Keratinocyte (primary cell): ENCODE measurements around the gene DGLUCY. TPM values are rescaled to one million over a fixed set of nuclear protein-coding genes. Genes with fewer than 3 reads are reported as not detected.

Experiments
- DNase-seq: peaks from one replicate; pipeline ENCODE4 v3.0.0-alpha.2; 2011; ENCODE audit warnings: low read depth, missing footprints, low spot score
- FAIRE-seq: peaks from 2 replicates; lab custom pipeline; 2011; peaks lifted over from hg19 to GRCh38; lab: Jason Lieb, UNC
- H2AFZ ChIP-seq: 2 replicates; pipeline ENCODE4 v1.6.0; 2012; ENCODE audit warnings: low read length, control low read depth, inconsistent platforms; ENCODE audit not compliant: control insufficient read depth
- H3K27ac ChIP-seq: 2 replicates; pipeline ENCODE4 v1.5.1; 2011; ENCODE audit warnings: low read length; ENCODE audit not compliant: control insufficient read depth, insufficient read depth
- H3K27me3 ChIP-seq: 3 replicates; pipeline ENCODE4 v1.6.0; 2011; ENCODE audit warnings: low read length; ENCODE audit not compliant: control insufficient read depth, insufficient read depth; ENCODE audit errors: extremely low read depth
- H3K36me3 ChIP-seq, 2 experiments: 2 replicates in 1 of 2; 3 replicates in 1 of 2; pipeline ENCODE4 v1.5.1; 2011; ENCODE audit warnings: low read length in 2 of 2, mild to moderate bottlenecking in 1 of 2; ENCODE audit not compliant: control insufficient read depth in 2 of 2, insufficient read depth in 2 of 2; ENCODE audit errors: extremely low read depth in 1 of 2
- H3K4me1 ChIP-seq: 3 replicates; pipeline ENCODE4 v1.5.1; 2011; ENCODE audit warnings: low read length; ENCODE audit not compliant: control insufficient read depth, insufficient read depth; ENCODE audit errors: extremely low read depth
- H3K4me2 ChIP-seq: 3 replicates; pipeline ENCODE4 v1.6.0; 2011; ENCODE audit warnings: low read depth, low read length; ENCODE audit not compliant: control insufficient read depth, insufficient read depth; ENCODE audit errors: extremely low read depth
- H3K4me3 ChIP-seq, 3 experiments: fragments of 200-600 bp in 1 of 3; sonication (generic) in 1 of 3; 2 replicates in 2 of 3; 3 replicates in 1 of 3; pipeline ENCODE4 v1.5.1; 2011 to 2016; ENCODE audit warnings: low read length in 3 of 3, mild to moderate bottlenecking in 3 of 3, control low read depth in 2 of 3, inconsistent platforms in 1 of 3, low read depth in 1 of 3, mixed read lengths in 1 of 3, mixed run types in 1 of 3, moderate library complexity in 1 of 3; ENCODE audit not compliant: control insufficient read depth in 2 of 3, insufficient read depth in 2 of 3; ENCODE audit errors: extremely low read depth in 1 of 3
- H3K79me2 ChIP-seq: 2 replicates; pipeline ENCODE4 v1.6.0; 2012; ENCODE audit warnings: low read length; ENCODE audit not compliant: control insufficient read depth, insufficient read depth
- H3K9ac ChIP-seq: 3 replicates; pipeline ENCODE4 v1.6.0; 2011; ENCODE audit warnings: low read length; ENCODE audit not compliant: control insufficient read depth, insufficient read depth; ENCODE audit errors: extremely low read depth
- H3K9me1 ChIP-seq: 3 replicates; pipeline ENCODE4 v1.6.0; 2011; ENCODE audit warnings: low read length; ENCODE audit not compliant: control insufficient read depth, insufficient read depth; ENCODE audit errors: extremely low read depth
- H3K9me3 ChIP-seq: 2 replicates; pipeline ENCODE4 v1.5.1; 2012; ENCODE audit warnings: low read depth, low read length; ENCODE audit not compliant: control insufficient read depth
- H4K20me1 ChIP-seq: 3 replicates; pipeline ENCODE4 v1.6.0; 2011; ENCODE audit warnings: low read length; ENCODE audit not compliant: control insufficient read depth, insufficient read depth; ENCODE audit errors: extremely low read depth
- EZH2 ChIP-seq: IDR thresholded peaks from one replicate; pipeline ENCODE4 v1.6.1; 2012; ENCODE audit warnings: inconsistent platforms, mild to moderate bottlenecking, low read length, moderate library complexity
- dilution Hi-C: fragments of 300-500 bp; cut with MboI; formaldehyde crosslinking; loops from one replicate; pipeline ENCODE4 v1.7.0; 2020; ENCODE audit warnings: low sequenced_read_pairs; ENCODE audit not compliant: extremely low pct_ligation_motif_present
- polyA plus RNA-seq, 5 experiments: library from polyadenylated mRNA; depleted of rRNA in 3 of 5; stranded (reverse) in 3 of 5; stranded (forward) in 1 of 5; unstranded in 1 of 5; fragments of >200 nt; gene quantifications; 1 replicate in 1 of 5; 2 replicates in 3 of 5; 3 replicates in 1 of 5; pipeline versions ENCODE4 v1.2.1 to v1.2.3, GENCODE V29; 2011 to 2012; ENCODE audit warnings: missing spikeins in 2 of 5, low read depth in 1 of 5, low replicate concordance in 1 of 5
- TF ChIP-seq, protein P1 (sequence below), 3 experiments: IDR thresholded peaks in 1 of 3; conservative IDR thresholded peaks in 1 of 3; optimal IDR thresholded peaks in 1 of 3; 2 replicates in 2 of 3; 3 replicates in 1 of 3; pipeline versions ENCODE3 to v1.5.1; 2011; ENCODE audit warnings: low read length in 3 of 3, mild to moderate bottlenecking in 3 of 3, moderate library complexity in 2 of 3, control low read depth in 1 of 3, inconsistent platforms in 1 of 3; ENCODE audit not compliant: insufficient read depth in 2 of 3; ENCODE audit errors: extremely low read depth in 1 of 3

Gene DGLUCY
- polyA plus RNA-seq, 1 donor (not counting 4 experiments of a cell fraction or from before 2014, with no cell fraction given), result 19.4 TPM

DNA sequence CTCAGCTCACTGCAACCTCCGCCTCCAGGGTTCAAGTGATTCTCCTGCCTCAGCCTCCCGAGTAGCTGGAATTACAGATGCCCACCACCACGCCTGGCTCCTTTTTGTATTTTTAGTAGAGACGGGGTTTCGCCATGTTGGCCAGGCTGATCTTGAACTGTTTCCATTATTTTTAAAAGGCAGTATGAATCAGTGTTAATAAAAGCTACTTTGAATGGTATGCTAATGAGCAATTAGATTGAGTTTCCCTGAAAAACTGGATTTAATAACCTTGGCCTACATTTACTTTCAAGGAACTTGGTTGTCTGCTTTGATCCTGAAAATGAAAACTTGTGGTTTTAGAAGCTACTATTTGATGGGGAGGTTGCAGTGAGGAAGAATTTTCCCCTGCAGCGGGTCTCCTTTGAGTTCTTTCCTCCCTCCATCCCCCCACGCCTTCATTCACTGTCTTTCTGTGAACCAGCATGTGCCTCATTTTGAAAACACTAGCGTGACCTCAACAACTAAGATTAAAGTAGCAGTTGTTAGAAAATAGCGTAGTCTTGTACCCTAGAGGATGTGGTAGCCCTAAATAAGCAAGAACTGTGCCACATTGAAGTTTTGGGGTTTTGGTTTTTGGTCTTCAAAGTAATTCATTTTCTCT lies 35.7 kb upstream of the DGLUCY start:
- H3K9me1 ChIP-seq, result no peaks in the 10 kb centered on the region
- no peaks in the 10 kb centered on the region for H3K9me3 ChIP-seq
- FAIRE-seq (no peak), DNase-seq (no peak)
- dilution Hi-C loops, result no loop called here
- H3K4me3 ChIP-seq, result no peak overlapping the region
- no peaks in the 10 kb centered on the region for H3K27me3 ChIP-seq
- no peak for TF ChIP-seq EZH2
- TF ChIP-seq, protein P1, sequence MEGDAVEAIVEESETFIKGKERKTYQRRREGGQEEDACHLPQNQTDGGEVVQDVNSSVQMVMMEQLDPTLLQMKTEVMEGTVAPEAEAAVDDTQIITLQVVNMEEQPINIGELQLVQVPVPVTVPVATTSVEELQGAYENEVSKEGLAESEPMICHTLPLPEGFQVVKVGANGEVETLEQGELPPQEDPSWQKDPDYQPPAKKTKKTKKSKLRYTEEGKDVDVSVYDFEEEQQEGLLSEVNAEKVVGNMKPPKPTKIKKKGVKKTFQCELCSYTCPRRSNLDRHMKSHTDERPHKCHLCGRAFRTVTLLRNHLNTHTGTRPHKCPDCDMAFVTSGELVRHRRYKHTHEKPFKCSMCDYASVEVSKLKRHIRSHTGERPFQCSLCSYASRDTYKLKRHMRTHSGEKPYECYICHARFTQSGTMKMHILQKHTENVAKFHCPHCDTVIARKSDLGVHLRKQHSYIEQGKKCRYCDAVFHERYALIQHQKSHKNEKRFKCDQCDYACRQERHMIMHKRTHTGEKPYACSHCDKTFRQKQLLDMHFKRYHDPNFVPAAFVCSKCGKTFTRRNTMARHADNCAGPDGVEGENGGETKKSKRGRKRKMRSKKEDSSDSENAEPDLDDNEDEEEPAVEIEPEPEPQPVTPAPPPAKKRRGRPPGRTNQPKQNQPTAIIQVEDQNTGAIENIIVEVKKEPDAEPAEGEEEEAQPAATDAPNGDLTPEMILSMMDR (optimal IDR thresholded peaks at IDR 0.05 in 1 of 3, IDR thresholded peaks at IDR 0.05 in 1 of 3, conservative IDR thresholded peaks at IDR 0.05 in 1 of 3; ENCODE audit: extremely low read depth in 1 of 3, insufficient read depth in 2 of 3, low read length in 3 of 3), result no peak
- H3K27ac ChIP-seq, result no peak overlapping the region
- H4K20me1 ChIP-seq, result no peaks in the 10 kb centered on the region
- H3K4me2 ChIP-seq, result no peak overlapping the region
- H3K9ac ChIP-seq, result no peak overlapping the region
- no peaks in the 10 kb centered on the region for H3K36me3 ChIP-seq
- H3K79me2 ChIP-seq, result no peaks in the 10 kb centered on the region
- no peaks in the 10 kb centered on the region for H3K4me1 ChIP-seq
- no peak overlapping the region for H2AFZ ChIP-seq

DNA sequence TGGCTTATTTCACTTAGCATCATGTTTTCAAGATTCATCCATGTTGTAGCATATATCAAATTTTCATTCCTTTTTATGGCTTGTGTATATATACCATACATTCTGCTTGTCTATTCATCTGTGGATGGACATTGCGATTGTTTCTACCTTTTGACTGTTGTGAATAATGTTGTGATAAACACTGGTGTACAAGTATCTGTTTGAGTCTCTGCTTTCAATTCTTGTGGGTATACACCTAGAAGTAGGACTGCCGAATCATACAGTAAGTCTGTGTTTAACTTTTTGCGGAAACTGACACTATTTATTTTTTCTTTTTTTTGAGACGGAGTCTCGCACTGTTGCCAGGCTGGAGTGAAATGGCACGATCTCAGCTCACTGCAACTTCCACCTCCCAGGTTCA lies 33.8 kb upstream of the DGLUCY start:
- Histone ChIP-seq H3K27ac (no peak overlapping the region), H3K27me3 (no peaks in the 10 kb centered on the region), H3K4me2 (no peak overlapping the region), H3K9me1 (no peaks in the 10 kb centered on the region), H2AFZ (no peak overlapping the region), H4K20me1 (no peaks in the 10 kb centered on the region), H3K9me3 (no peaks in the 10 kb centered on the region), H3K4me3 (no peak overlapping the region), H3K4me1 (no peaks in the 10 kb centered on the region), H3K36me3 (no peaks in the 10 kb centered on the region), H3K9ac (no peak overlapping the region), H3K79me2 (no peaks in the 10 kb centered on the region)
- FAIRE-seq (no peak), DNase-seq (no peak)
- no peak for TF ChIP-seq EZH2
- TF ChIP-seq, protein P1 (optimal IDR thresholded peaks at IDR 0.05 in 1 of 3, IDR thresholded peaks at IDR 0.05 in 1 of 3, conservative IDR thresholded peaks at IDR 0.05 in 1 of 3; ENCODE audit: extremely low read depth in 1 of 3, insufficient read depth in 2 of 3, low read length in 3 of 3), result no peak
- dilution Hi-C loops, result no loop called here
